GM12872 (cell line): ENCODE measurements around the gene PRM1.

Source experiments
- TF ChIP-seq, protein P1 (sequence below): IDR thresholded peaks from 3 replicates; pipeline ENCODE4 v1.5.1; 2011; ENCODE audit warnings: low read depth, mild to moderate bottlenecking, low read length, moderate library complexity; ENCODE audit not compliant: insufficient read depth

The PRM1 gene

DNA sequence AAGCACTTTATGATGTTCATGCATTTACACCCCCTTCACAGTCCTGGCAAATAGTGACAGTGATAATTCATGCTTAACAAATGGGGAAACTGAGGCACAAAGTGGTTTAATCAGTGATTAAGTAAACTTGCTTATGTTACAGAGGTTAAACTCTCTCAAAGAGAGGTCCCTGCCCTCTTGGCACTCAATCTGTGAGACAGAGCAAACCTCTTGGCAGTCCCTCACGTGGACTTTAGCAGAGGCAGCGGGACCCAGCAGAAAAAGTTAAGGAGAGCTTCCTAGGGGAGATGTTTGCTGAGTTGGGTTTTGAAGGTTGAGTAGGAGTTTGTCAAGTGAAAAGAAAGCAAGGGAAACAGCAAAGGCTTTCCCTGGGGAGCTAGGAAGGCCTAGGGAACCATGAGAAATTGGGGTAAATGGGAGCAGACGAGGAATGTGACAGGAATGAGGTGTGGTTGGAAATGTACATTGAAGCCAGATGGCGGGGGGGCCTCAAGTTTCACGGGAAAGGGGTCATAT lies 35.9 kb downstream of the PRM1 start:
- TF ChIP-seq, protein P1, sequence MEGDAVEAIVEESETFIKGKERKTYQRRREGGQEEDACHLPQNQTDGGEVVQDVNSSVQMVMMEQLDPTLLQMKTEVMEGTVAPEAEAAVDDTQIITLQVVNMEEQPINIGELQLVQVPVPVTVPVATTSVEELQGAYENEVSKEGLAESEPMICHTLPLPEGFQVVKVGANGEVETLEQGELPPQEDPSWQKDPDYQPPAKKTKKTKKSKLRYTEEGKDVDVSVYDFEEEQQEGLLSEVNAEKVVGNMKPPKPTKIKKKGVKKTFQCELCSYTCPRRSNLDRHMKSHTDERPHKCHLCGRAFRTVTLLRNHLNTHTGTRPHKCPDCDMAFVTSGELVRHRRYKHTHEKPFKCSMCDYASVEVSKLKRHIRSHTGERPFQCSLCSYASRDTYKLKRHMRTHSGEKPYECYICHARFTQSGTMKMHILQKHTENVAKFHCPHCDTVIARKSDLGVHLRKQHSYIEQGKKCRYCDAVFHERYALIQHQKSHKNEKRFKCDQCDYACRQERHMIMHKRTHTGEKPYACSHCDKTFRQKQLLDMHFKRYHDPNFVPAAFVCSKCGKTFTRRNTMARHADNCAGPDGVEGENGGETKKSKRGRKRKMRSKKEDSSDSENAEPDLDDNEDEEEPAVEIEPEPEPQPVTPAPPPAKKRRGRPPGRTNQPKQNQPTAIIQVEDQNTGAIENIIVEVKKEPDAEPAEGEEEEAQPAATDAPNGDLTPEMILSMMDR = no peak

DNA sequence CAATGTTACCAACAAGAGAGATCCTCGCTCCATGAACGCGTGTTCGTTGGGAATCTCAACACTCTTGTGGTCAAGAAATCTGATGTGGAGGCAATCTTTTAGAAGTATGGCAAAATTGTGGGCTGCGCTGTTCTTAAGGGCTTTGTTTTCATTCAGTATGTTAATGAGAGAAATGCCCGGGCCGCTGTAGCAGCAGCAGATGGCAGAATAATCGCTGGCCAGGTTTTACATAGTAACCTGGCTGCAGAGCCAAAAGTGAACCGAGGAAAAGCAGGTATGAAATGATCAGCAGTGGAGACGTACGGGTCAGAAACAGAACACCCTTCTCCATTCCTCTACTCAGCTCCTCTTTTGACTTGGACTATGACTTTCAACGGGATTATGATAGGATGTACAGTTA lies 38.5 kb downstream of the PRM1 start:
- TF ChIP-seq, protein P1 = no peak

DNA sequence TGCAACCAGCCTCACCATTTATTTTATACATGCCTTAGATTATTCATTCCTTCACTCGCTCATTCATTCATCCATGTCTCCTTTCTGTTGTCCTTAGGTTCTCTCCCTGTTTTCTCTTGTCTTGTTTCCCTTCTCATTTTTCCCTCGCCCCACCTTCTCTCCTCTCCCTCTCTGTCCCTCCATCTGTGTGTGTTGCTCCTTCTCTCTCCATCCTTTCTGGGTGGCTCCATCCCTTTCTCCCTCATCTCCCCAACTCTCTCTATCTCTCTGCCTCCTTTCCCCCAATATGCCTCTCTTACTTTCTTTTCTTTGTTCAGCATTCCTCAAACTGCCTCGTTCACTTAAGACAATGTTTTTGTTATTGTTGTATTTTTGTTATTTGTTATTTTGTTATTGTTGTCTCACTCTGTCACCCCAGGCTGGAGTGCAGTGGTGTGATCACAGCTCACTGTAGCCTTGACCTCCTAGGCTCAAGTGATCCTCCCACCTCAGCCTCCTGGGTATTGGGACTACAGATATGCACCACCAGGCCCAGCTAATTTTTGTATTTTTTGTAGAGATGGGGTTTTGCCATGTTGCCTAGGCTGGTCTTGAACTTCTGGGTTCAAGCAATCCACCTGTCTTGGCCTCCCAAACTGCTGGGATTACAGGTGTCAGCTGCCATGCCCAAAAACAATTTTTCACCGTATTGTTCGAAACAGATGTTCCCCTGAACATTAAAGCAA lies 39.5 kb downstream of the PRM1 start:
- TF ChIP-seq, protein P1 = no peak

DNA sequence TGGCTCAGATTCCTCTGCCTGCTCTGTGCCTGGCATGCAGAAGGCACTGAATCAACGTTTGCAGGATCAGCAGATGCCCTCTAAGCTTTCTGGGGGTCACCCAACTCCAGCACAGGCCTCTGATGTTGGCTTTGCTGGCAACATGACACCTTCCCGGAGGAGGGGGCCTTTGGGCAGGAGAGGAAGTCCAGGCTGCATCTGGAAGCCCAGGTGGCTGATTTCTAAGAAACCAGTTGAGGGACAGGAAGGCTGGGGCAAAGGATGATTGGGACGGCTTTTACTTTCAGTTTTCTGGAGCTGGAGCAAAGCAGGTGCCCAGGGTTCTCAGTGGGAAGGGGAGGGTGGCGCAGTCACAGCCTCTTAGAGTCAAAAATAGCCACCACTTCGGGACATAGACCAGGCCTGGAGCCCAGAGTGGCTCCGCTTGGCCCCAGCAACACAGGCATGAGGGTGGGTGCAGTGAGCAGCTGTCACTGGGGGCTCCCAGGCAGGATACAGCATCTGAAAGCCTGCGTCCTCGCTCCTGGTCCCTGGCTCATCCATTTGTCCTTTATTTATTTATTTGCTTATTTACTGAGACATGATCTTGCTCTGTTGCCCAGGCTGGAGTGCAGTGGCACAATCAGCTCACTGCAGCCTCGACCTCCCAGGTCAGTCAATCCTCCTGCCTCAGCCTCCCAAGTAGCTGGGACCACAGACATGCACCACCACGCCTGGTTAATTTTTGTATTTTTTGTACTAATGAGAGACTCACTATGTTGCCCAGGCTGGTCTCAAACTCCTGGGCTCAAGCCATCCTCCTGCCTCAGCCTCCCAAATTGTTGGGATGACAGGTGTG lies 40.3 kb downstream of the PRM1 start:
- TF ChIP-seq, protein P1 = no peak

DNA sequence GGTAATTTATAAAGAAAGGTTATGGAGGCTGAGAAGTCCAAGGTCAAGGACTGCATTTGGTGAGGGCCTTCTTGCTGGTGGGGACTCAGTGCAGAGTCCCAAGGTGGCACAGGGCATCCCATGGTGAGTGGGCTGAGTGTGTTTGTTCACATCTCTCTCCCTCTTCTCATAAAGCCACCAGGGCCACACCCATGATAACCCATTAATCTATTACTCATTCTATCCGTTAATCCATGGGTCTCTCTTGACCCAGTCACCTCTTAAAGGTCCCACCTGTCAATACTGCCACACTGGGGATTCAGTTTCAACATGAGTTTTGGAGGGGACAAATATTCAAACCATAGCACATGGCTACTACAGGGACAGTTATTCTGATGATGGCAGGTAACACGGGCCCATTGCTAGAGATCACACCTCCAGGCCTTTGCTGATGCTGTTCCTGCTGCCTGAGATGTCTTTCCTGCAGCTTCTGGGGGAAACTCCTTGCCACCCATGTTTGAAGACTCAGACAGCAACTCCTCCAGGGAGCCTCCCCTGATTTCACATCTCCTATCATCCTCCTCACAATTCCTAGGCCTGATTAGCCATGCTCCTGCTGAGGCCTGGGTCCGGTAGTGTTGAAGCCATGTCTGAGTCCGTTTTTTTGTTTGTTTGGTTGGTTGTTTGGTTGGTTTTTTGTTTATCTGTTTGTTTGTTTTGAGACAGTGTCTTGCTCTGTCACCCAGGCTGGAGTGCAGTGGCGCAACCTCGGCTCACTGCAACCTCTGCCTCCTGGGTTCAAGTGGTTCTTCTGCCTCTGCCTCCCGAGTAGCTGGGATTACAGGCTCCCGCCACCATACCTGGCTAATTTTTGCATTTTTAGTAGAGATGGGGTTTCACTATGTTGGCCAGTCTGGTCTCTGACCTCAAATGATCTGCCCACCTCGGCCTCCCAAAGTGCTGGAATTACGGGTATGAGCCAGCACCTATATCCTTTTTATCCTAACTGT lies 41.2 kb downstream of the PRM1 start:
- TF ChIP-seq, protein P1 = no peak

DNA sequence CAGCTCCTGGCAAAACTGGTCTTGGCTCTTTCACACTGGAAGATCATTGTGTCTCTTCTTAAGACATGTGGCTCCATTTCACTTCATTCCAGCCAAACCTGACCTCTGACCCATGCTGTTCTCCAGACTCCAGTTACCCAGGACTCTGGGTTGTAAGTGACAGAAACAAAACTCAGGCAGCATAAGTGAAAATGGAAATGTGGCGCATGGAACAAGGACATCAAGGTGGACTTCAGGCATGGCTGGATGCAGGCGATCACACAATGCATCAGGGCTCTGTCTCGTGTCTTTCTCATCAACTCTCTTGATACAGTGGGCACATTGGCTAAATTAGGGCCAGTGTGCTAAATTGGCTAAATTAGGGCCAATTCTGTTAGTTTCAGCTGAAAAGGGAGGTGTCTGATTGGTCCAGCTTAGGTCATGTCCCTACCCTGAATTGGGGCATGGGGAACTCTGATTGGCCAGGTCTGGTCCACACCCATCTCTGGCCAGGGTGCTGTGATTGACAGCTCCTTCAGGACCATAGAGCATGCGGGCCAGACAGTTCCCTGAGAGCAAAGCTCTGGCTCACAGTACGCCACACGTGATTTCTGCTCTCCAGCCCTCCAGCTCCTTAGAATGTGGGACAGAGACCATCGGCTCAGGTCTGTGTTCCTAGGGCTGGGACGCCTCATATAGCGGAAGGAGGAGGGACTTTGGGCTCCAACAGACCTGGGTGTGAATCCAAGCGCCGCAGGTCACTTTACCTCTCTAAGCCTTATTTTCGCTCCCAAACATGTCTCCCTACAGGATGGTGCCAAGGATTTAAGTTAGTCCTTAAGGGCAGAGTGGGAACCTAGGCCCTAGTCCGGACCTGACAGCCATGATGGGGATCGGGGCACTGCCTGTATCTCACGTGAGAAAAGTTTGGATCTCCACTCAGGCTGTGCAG lies 42.6 kb downstream of the PRM1 start:
- TF ChIP-seq, protein P1 = no peak
